Adrenal gland (tissue), 12 donors: ENCODE results near the gene SPINDOC. TPM values are rescaled to one million over a fixed set of nuclear protein-coding genes. Genes with fewer than 3 reads are reported as not detected.
"Not testable (repeated sequence)": the region's sequence is repeated elsewhere in the genome, so short reads cannot be mapped to it uniquely, and the experiment has no call there.

Source experiments
- DNase-seq, 7 donors: peaks; one replicate each; pipeline ENCODE4 v3.0.0-alpha.2; 2019 to 2020
- H3K27ac ChIP-seq, 5 donors: fragments of 200-600 bp; sonication (generic) in 4 of 5; 1 replicate in 3 of 5; 2 replicates in 2 of 5; pipeline versions ENCODE4 v1.5.1 to v1.8.0; 2016 to 2020; ENCODE audit warnings: mild to moderate bottlenecking in 1 of 5
- H3K27me3 ChIP-seq: fragments of 200-600 bp; 2 replicates; pipeline ENCODE4 v1.8.0; 2021
- H3K36me3 ChIP-seq, 2 donors: fragments of 200-600 bp; replicated peaks in 1 of 2; 1 replicate in 1 of 2; 2 replicates in 1 of 2; pipeline versions ENCODE4 v1.5.1 to v1.8.0; 2018 to 2022
- H3K4me1 ChIP-seq, 2 donors: fragments of 200-600 bp; replicated peaks in 1 of 2; 1 replicate in 1 of 2; 2 replicates in 1 of 2; pipeline versions ENCODE4 v1.5.1 to v1.8.0; 2018 to 2021
- H3K4me3 ChIP-seq, 4 donors: fragments of 200-600 bp; sonication (generic) in 3 of 4; one replicate each; pipeline ENCODE4 v1.5.1; 2016 to 2018
- H3K9me3 ChIP-seq, 3 donors: fragments of 200-600 bp; sonication (generic) in 1 of 3; replicated peaks in 1 of 3; 1 replicate in 2 of 3; 2 replicates in 1 of 3; pipeline versions ENCODE4 v1.5.1 to v1.8.0; 2016 to 2021
- POLR2A ChIP-seq, 2 donors: fragments of 450-650 bp; IDR thresholded peaks; one replicate each; pipeline ENCODE4 v1.6.1; 2017; ENCODE audit warnings: antibody characterized with exemption in 2 of 2, mild to moderate bottlenecking in 2 of 2, moderate library complexity in 1 of 2
- WGBS, 4 donors: extraction: QIAGEN DNeasy Blood & Tissue Kit in 2 of 4; methylation state at CpG; one replicate each; pipeline versions ENCODE4 v1.1.5 to v1.1.7; 2013 to 2017; 5-methylcytosine and 5-hydroxymethylcytosine counted together
- intact Hi-C, 2 donors: fragments of 100-400 bp; cut with DNase I; formaldehyde crosslinking; loops; one replicate each; pipeline versions ENCODE4 v1.14.1 to v1.15.0; 2022 to 2023
- polyA plus RNA-seq, 3 donors: library from polyadenylated mRNA; stranded (reverse); fragments of 200-250 nt in 2 of 3; fragments of 350-450 nt in 1 of 3; fragmentation: Illumina TruSeq in 1 of 3; extraction: RNeasy Lipid Tissue Mini Kit (QIAGEN cat#74804) in 1 of 3; gene quantifications; one replicate each; pipeline ENCODE4 v1.2.3, GENCODE V29; 2013 to 2014
- total RNA-seq, 9 donors: library from RNA; depleted of rRNA in 4 of 9; stranded (reverse); fragments of >200 nt in 4 of 9; fragments of 120-200 nt in 1 of 9; fragmentation: NEBNext Ultra II Directional in 1 of 9; extraction: Animal tissue kit (Norgen Biotek cat#: 25700) in 1 of 9; gene quantifications; one replicate each; pipeline versions ENCODE4 v1.1.0 to v1.2.4, GENCODE V29; 2013 to 2023
- TF ChIP-seq, protein P1 (sequence below), 6 experiments: fragments of 450-650 bp in 4 of 6; fragments of 200-600 bp in 2 of 6; sonication (generic) in 1 of 6; IDR thresholded peaks; 1 replicate in 5 of 6; 2 replicates in 1 of 6; pipeline versions ENCODE4 v1.5.1 to v1.8.0; 2016 to 2021; ENCODE audit warnings: antibody characterized with exemption in 6 of 6, mild to moderate bottlenecking in 2 of 6, moderate library complexity in 1 of 6
- donor health status: healthy with polysubstance abuse.
- donor health status: Bipolar disorder and iron deficiency.
- donor health status: DM: yes; HTN: yes; CAD: no.
- donor health status: DM: no; HTN: no; CAD: no.
- donor health status: DM: no; HTN: no; CAD: no.
- donor health status: DM: yes; HTN: yes; CAD: no.

SPINDOC gene
- total and polyA plus RNA-seq, 12 donors: 4.5 to 19.2 (median 10.9) TPM

DNA sequence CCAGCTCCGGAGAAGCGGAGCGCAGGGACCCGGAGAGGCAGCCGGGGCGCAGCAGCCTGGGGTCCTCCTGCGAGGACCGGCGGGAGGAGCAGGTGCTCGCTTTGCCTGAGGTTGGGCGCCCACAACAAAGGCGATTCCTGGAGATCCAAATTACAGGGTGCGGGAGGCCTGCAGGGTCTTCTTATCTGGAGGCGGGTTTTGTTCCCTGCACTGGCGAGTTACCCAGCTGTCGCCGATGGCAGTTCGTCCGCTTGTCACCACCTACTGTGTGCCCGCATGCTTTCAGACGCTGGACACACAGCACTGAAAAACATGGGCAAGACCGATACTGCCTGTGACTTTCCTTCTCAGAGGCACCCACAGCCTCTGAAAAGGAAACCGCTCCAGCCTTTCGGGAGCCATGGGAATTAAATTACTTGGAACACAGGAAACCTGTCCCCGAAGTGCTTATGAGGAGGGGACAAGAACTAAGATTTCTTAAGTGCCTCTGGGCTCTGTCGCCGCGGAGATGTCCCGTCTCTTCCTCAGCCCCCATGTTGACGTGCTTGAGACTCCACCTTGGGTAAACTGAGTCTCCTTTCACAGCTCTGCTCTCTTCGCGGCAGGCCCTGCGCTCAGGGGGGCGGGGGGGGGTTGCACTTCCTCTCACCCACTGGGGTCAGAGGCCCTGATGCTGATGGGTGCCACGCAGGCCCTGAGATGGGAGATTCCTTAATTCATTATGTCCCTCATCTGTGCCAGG, 43.4 kb upstream of the SPINDOC start:
- Histone ChIP-seq H3K27me3 (no peaks in the 10 kb centered on the region), H3K27ac (no peak overlapping the region), H3K4me1 (peaks cover 10 to 24% of the 10 kb centered on the region in 2 donors), H3K9me3 (no peaks in the 10 kb centered on the region), H3K36me3 (no peaks in the 10 kb centered on the region), H3K4me3 (peak overlapping the region in 2 of 4 donors; percentile 15 to 97)
- intact Hi-C loops: loop anchor here in 1 of 2 donors (10.0 kb wide), 1 partner anchor 175 kb away; no protein-coding TSS in a partner anchor
- TF ChIP-seq POLR2A (IDR thresholded peaks at IDR 0.05): no peak
- TF ChIP-seq, protein P1, sequence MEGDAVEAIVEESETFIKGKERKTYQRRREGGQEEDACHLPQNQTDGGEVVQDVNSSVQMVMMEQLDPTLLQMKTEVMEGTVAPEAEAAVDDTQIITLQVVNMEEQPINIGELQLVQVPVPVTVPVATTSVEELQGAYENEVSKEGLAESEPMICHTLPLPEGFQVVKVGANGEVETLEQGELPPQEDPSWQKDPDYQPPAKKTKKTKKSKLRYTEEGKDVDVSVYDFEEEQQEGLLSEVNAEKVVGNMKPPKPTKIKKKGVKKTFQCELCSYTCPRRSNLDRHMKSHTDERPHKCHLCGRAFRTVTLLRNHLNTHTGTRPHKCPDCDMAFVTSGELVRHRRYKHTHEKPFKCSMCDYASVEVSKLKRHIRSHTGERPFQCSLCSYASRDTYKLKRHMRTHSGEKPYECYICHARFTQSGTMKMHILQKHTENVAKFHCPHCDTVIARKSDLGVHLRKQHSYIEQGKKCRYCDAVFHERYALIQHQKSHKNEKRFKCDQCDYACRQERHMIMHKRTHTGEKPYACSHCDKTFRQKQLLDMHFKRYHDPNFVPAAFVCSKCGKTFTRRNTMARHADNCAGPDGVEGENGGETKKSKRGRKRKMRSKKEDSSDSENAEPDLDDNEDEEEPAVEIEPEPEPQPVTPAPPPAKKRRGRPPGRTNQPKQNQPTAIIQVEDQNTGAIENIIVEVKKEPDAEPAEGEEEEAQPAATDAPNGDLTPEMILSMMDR (IDR thresholded peaks at IDR 0.05): no peak
- peak in 2 of 7 donors; percentile 19 to 29 for DNase-seq
- WGBS, 4 donors: 27 to 40% (median 31%) methylated on average over 9 to 35 of the region's 35 CpGs

- Histone ChIP-seq H3K36me3 (no peaks in the 10 kb centered on the region), H3K27me3 (no peaks in the 10 kb centered on the region), H3K27ac (no peak overlapping the region), H3K4me1 (peaks cover 6 to 20% of the 10 kb centered on the region in 2 donors), H3K9me3 (no peaks in the 10 kb centered on the region), H3K4me3 (no peak overlapping the region)
- no peak for DNase-seq
- WGBS, 4 donors: 88 to 91% (median 90%) methylated on average over 7 of the region's 7 CpGs
- intact Hi-C loops: no loop called here
- no peak for TF ChIP-seq POLR2A (IDR thresholded peaks at IDR 0.05)
- TF ChIP-seq, protein P1 (IDR thresholded peaks at IDR 0.05): no peak
Observed at GRCh38 chr11:63770763-63771162, 42.5 kb upstream of the SPINDOC start.

DNA sequence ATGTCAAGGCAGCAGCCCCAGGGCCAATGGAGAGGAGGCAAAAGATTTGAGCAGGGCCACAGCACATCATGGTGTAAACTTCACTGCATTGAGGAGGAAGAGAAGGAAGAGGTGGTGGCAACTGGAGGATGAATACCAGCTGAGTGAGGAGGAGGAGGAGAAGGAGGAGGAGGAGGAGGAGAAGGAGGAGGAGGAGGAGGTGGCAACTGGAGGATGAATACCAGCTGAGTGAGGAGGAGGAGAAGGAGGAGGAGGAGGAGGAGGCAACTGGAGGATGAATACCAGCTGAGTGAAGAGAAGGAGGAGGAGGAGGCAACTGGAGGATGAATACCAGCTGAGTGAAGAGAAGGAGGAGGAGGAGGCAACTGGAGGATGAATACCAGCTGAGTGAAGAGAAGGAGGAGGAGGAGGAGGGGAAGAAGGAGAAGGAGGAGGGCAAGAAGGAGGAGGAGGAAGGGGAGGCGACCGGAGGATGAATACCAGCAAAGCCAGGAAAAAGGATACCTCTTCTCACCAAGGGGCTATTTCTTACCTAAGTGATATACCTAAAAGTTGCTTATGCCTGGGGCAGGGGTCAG, 41.4 kb upstream of the SPINDOC start:
- H3K27ac ChIP-seq, H3K9me3 ChIP-seq, H3K36me3 ChIP-seq, H3K4me3 ChIP-seq, DNase-seq, H3K27me3 ChIP-seq, intact Hi-C loops: not testable (repeated sequence)
- WGBS, 4 donors: 80 to 92% (median 85%) methylated on average over 2 of the region's 2 CpGs
- peaks cover 6 to 15% of the 10 kb centered on the region in 2 donors for H3K4me1 ChIP-seq

DNA sequence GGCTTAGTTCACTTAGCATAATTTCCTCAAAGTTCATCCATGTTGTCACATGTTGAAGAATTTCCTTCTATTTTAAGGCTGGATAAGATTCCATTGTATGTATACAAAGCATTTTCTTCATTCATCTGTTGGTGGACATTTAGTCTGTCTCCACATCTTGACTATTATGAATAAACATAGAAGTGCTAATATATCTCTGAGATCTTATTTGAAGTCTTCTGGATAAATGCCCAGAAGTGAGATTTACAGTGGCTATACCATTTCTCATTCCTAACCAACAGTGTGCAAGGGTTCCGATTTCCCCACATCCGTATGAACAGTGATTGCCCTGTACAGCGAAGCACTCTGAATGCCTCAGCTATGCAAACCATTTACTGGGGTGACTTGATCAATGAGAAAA, 38.1 kb upstream of the SPINDOC start:
- no peak overlapping the region for H3K27ac ChIP-seq
- H3K4me3 ChIP-seq: no peak overlapping the region
- no peak for DNase-seq
- H3K4me1 ChIP-seq: no peaks in the 10 kb centered on the region
- no peaks in the 10 kb centered on the region for H3K27me3 ChIP-seq
- TF ChIP-seq POLR2A (IDR thresholded peaks at IDR 0.05): no peak
- TF ChIP-seq, protein P1 (IDR thresholded peaks at IDR 0.05): no peak
- intact Hi-C loops: no loop called here
- no peaks in the 10 kb centered on the region for H3K9me3 ChIP-seq
- 81 to 96% (median 90%) methylated on average over 3 of the region's 3 CpGs for WGBS, 4 donors
- no peaks in the 10 kb centered on the region for H3K36me3 ChIP-seq
